HCT116 (cell line): Measurements from ENCODE around the gene IER5L. TPM values are rescaled to one million over a fixed set of nuclear protein-coding genes. Genes with fewer than 3 reads are reported as not detected.
A peak's percentile ranks its signal among the peaks of the same experiment; 100 is the strongest.

Experiments used
- ATAC-seq: fragments of 200-7000 bp; cut with Tn5 transposase; 2 replicates; pipeline ENCODE4 v1.9.1; 2020; ENCODE audit warnings: mild to moderate bottlenecking, moderate library complexity
- BruUV-seq: library from RNA; stranded (reverse); fragments of 400-500 nt; replicated peaks from 2 replicates; lab custom pipeline; 2021; lab: Mats Ljungman, UMichigan
- CTCF ChIA-PET: fragments of 300-600 bp; sonication (Branson Sonifier 250); formaldehyde crosslinking; loops from one replicate; lab custom pipeline; 2021; ENCODE audit warnings: antibody characterized with exemption; lab: Charles Lee
- POLR2A ChIA-PET: fragments of 300-600, 350-600 bp; sonication (Branson Sonifier 250); formaldehyde crosslinking; loops from one replicate; lab custom pipeline; 2021; ENCODE audit warnings: antibody characterized with exemption; lab: Charles Lee
- RAD21 ChIA-PET, 2 experiments: fragments of 300-600 bp; sonication (Branson Sonifier 250); formaldehyde crosslinking; loops; one replicate each; lab custom pipeline; 2023; ENCODE audit warnings: low total read pairs in 2 of 2; ENCODE audit not compliant: uncharacterized antibody in 2 of 2, unreplicated experiment in 2 of 2, low non-redundant PET in 1 of 2; lab: Charles Lee
- DNase-seq: peaks from one replicate; pipeline ENCODE4 v3.0.0-alpha.2; 2010; ENCODE audit warnings: low read depth, low spot score
- H2AFZ ChIP-seq: fragments of 200-600 bp; shearing (Covaris generic), sonication (generic); 2 replicates; pipeline ENCODE4 v1.6.1; 2017; ENCODE audit warnings: low read depth, mixed run types, mixed read lengths, antibody characterized with exemption, low read length; ENCODE audit not compliant: poor library complexity, severe bottlenecking
- H3K27ac ChIP-seq: 2 replicates; pipeline ENCODE4 v1.5.1; 2012; ENCODE audit warnings: low read depth, low read length
- H3K27me3 ChIP-seq: fragments of 200-600 bp; sonication (generic); 2 replicates; pipeline ENCODE4 v1.6.1; 2016; ENCODE audit warnings: mixed run types, low read length, mixed read lengths; ENCODE audit not compliant: insufficient read depth
- H3K36me3 ChIP-seq, 2 experiments: fragments of 200-500 bp in 1 of 2; fragments of 200-600 bp in 1 of 2; sonication (Bioruptor generic) in 1 of 2; sonication (generic) in 1 of 2; 2 replicates each; pipeline versions ENCODE4 v1.5.1 to v1.6.1; 2014 to 2016; ENCODE audit warnings: low read length in 2 of 2, inconsistent platforms in 1 of 2, mixed read lengths in 1 of 2, mixed run types in 1 of 2; ENCODE audit not compliant: insufficient read depth in 2 of 2, control insufficient read depth in 1 of 2
- H3K4me1 ChIP-seq, 2 experiments: fragments of 200-600 bp in 1 of 2; sonication (generic) in 1 of 2; 2 replicates each; pipeline versions ENCODE4 v1.5.1 to v1.6.1; 2012 to 2017; ENCODE audit warnings: low read length in 2 of 2, inconsistent platforms in 1 of 2, mild to moderate bottlenecking in 1 of 2, mixed read lengths in 1 of 2, mixed run types in 1 of 2, moderate library complexity in 1 of 2; ENCODE audit not compliant: insufficient read depth in 2 of 2, control insufficient read depth in 1 of 2
- H3K4me2 ChIP-seq: fragments of 200-600 bp; sonication (generic); 2 replicates; pipeline ENCODE4 v1.6.1; 2017; ENCODE audit warnings: mixed run types, low read length, mixed read lengths
- H3K4me3 ChIP-seq, 2 experiments: fragments of 200-600 bp in 1 of 2; sonication (generic) in 1 of 2; replicated peaks in 1 of 2; 2 replicates each; pipeline ENCODE4 v1.5.1; 2011 to 2016; ENCODE audit warnings: low read length in 2 of 2, control low read depth in 1 of 2, low read depth in 1 of 2, mild to moderate bottlenecking in 1 of 2, mixed read lengths in 1 of 2, mixed run types in 1 of 2
- H3K79me2 ChIP-seq: fragments of 200-600 bp; sonication (generic); 2 replicates; pipeline ENCODE4 v1.6.1; 2017; ENCODE audit warnings: mild to moderate bottlenecking, mixed run types, low read length, moderate library complexity, mixed read lengths; ENCODE audit not compliant: insufficient read depth
- H3K9ac ChIP-seq: fragments of 200-600 bp; sonication (generic); 2 replicates; pipeline ENCODE4 v1.6.1; 2016; ENCODE audit warnings: low read length, mixed read lengths
- H3K9me2 ChIP-seq: fragments of 200-600 bp; sonication (generic), shearing (Covaris generic); 2 replicates; pipeline ENCODE4 v1.6.1; 2017; ENCODE audit warnings: mixed run types, mild to moderate bottlenecking, moderate library complexity; ENCODE audit not compliant: insufficient read depth
- H3K9me3 ChIP-seq, 2 experiments: fragments of 200-500 bp in 1 of 2; fragments of 200-600 bp in 1 of 2; sonication (Bioruptor generic) in 1 of 2; sonication (generic) in 1 of 2; 2 replicates each; pipeline ENCODE4 v1.6.1; 2014 to 2017; ENCODE audit warnings: low read length in 2 of 2, mixed read lengths in 2 of 2, inconsistent platforms in 1 of 2, low read depth in 1 of 2, mild to moderate bottlenecking in 1 of 2, mixed run types in 1 of 2, moderate library complexity in 1 of 2; ENCODE audit not compliant: control insufficient read depth in 1 of 2, insufficient read depth in 1 of 2
- H4K20me1 ChIP-seq: fragments of 200-600 bp; sonication (generic), shearing (Covaris generic); 2 replicates; pipeline ENCODE4 v1.6.1; 2017; ENCODE audit warnings: mixed run types, mild to moderate bottlenecking, moderate library complexity; ENCODE audit not compliant: insufficient read depth
- CBX3 ChIP-seq: IDR thresholded peaks from 2 replicates; pipeline ENCODE4 v1.6.1; 2012; ENCODE audit warnings: low read depth
- CTCF ChIP-seq, 3 experiments: fragments of 200-600 bp in 1 of 3; sonication (generic) in 1 of 3; IDR thresholded peaks in 2 of 3; conservative IDR thresholded peaks in 1 of 3; 2 replicates each; pipeline ENCODE4 v1.5.1; 2012 to 2017; ENCODE audit warnings: low read depth in 2 of 3, low read length in 2 of 3, antibody characterized with exemption in 1 of 3, borderline replicate concordance in 1 of 3, control low read depth in 1 of 3, mild to moderate bottlenecking in 1 of 3, mixed read lengths in 1 of 3, mixed run types in 1 of 3, moderate library complexity in 1 of 3; ENCODE audit not compliant: insufficient read depth in 1 of 3
- EGR1 ChIP-seq: IDR thresholded peaks from 2 replicates; pipeline ENCODE4 v1.6.1; 2012; ENCODE audit warnings: low read depth
- EZH2 ChIP-seq: fragments of 200-600 bp; sonication (generic); IDR thresholded peaks from 2 replicates; pipeline ENCODE4 v1.6.1; 2017; ENCODE audit warnings: antibody characterized with exemption, mixed run types
- FOSL1 ChIP-seq: IDR thresholded peaks from 2 replicates; pipeline ENCODE4 v1.6.1; 2012; ENCODE audit warnings: low read depth
- SIN3A ChIP-seq: IDR thresholded peaks from 2 replicates; pipeline ENCODE4 v1.6.1; 2012; ENCODE audit warnings: low read depth
- SP1 ChIP-seq: IDR thresholded peaks from 2 replicates; pipeline ENCODE4 v1.6.1; 2012; ENCODE audit warnings: low read depth
- TCF7L2 ChIP-seq: IDR thresholded peaks from 2 replicates; pipeline ENCODE4 v1.7.0; 2011; ENCODE audit warnings: borderline replicate concordance, inconsistent platforms; ENCODE audit not compliant: insufficient read depth, insufficient read length; ENCODE audit errors: extremely low read depth
- YY1 ChIP-seq: IDR thresholded peaks from 2 replicates; pipeline ENCODE4 v1.6.1; 2011; ENCODE audit warnings: low read length, low read depth, moderate library complexity, mild to moderate bottlenecking; ENCODE audit not compliant: insufficient replicate concordance; ENCODE audit errors: extremely low read depth
- ZBTB33 ChIP-seq: IDR thresholded peaks from 2 replicates; pipeline ENCODE4 v1.6.1; 2011; ENCODE audit warnings: mild to moderate bottlenecking, low read length, moderate library complexity; ENCODE audit not compliant: insufficient replicate concordance; ENCODE audit errors: extremely low read depth
- intact Hi-C: fragments of 100-400 bp; cut with micrococcal nuclease; formaldehyde crosslinking; loops from 2 replicates; pipeline ENCODE4 v1.10.0; 2022
- total RNA-seq: library from RNA; stranded (reverse); gene quantifications from one replicate; pipeline ENCODE4 v1.2.1, GENCODE V29; 2021; ENCODE audit not compliant: unreplicated experiment

IER5L gene
- total RNA-seq, 1 experiment from 2014 or later, result 195 TPM

GRCh38 chr9:129142138-129142935, 35.7 kb downstream of the IER5L start:
- peak overlapping the region; percentile 65 for H3K4me2 ChIP-seq
- POLR2A ChIA-PET, result interaction anchor here (0.9 to 2.4 kb wide), 11 partner anchors 9 to 483 kb away, joined by 3 to 13 read pairs (median 6); partner anchors contain the start of genes IER5L and NTMT1
- TF ChIP-seq SIN3A, result no peak
- TF ChIP-seq FOSL1, result no peak
- TF ChIP-seq YY1, result no peak
- TF ChIP-seq EZH2, result no peak
- TF ChIP-seq ZBTB33, result no peak
- no peak for TF ChIP-seq CBX3
- TF ChIP-seq SP1, result no peak
- TF ChIP-seq TCF7L2, result no peak
- no peak for TF ChIP-seq EGR1
- no peak for TF ChIP-seq CTCF (IDR thresholded peaks at IDR 0.05 in 2 of 3, conservative IDR thresholded peaks at IDR 0.05 in 1 of 3; ENCODE audit: borderline replicate concordance in 1 of 3, insufficient read depth in 1 of 3, low read depth in 2 of 3, low read length in 2 of 3)
- peaks cover 0 to 28% of the 10 kb centered on the region in 2 experiments; a peak in 1 of 4 replicates for H3K36me3 ChIP-seq
- H4K20me1 ChIP-seq, result no peaks in the 10 kb centered on the region
- DNase-seq (no peak), ATAC-seq (no peak)
- RAD21 ChIA-PET, result interaction anchor here in 1 of 2 experiments (0.5 to 1.7 kb wide), 3 partner anchors 11 to 417 kb away, joined by 3 to 7 read pairs (median 5); no protein-coding TSS in a partner anchor
- CTCF ChIA-PET, result interaction anchor here (0.6 to 2.8 kb wide), 36 partner anchors 11 to 635 kb away, joined by 3 to 40 read pairs (median 4); partner anchors contain the start of genes DOLPP1 and NTMT1
- BruUV-seq, result no TSS peak
- peak overlapping the region; percentile 56 for H3K27ac ChIP-seq
- intact Hi-C loops, result loop anchor here (2.0 kb wide), 1 partner anchor 24 kb away; no protein-coding TSS in a partner anchor
- 0 out of 2 replicates have a peak overlapping the region, but pooled peaks have one; percentile 47 for H3K9ac ChIP-seq
- peaks cover 45% of the 10 kb centered on the region for H3K79me2 ChIP-seq
- no peaks in the 10 kb centered on the region for H3K9me3 ChIP-seq
- no peaks in the 10 kb centered on the region for H3K9me2 ChIP-seq
- no peak overlapping the region for H2AFZ ChIP-seq
- no peak overlapping the region for H3K4me3 ChIP-seq
- no peaks in the 10 kb centered on the region for H3K27me3 ChIP-seq
- peaks cover 42 to 80% of the 10 kb centered on the region in 2 experiments for H3K4me1 ChIP-seq
